Colonic mucosa (tissue), 4 donors: Measurements from ENCODE around the gene EMID1. TPM values are rescaled to one million over a fixed set of nuclear protein-coding genes. Genes with fewer than 3 reads are reported as not detected.

ENCODE experiments used
- DNase-seq: peaks from one replicate; pipeline ENCODE4 v3.0.0-alpha.2; 2020
- H3K27ac ChIP-seq: fragments of 200-600 bp; one replicate; pipeline ENCODE4 v1.8.0; 2021
- H3K27me3 ChIP-seq: fragments of 200-600 bp; one replicate; pipeline ENCODE4 v1.8.0; 2021
- H3K36me3 ChIP-seq: fragments of 200-600 bp; one replicate; pipeline ENCODE4 v1.8.0; 2021
- H3K4me1 ChIP-seq: fragments of 200-600 bp; one replicate; pipeline ENCODE4 v1.8.0; 2021; ENCODE audit warnings: mild to moderate bottlenecking
- H3K4me3 ChIP-seq: fragments of 200-600 bp; one replicate; pipeline ENCODE4 v1.8.0; 2021
- H3K9ac ChIP-seq, 2 donors: one replicate each; pipeline ENCODE4 v1.7.0; 2013; ENCODE audit warnings: control low read depth in 2 of 2, low read depth in 2 of 2, low read length in 2 of 2
- H3K9me3 ChIP-seq: fragments of 200-600 bp; one replicate; pipeline ENCODE4 v1.8.0; 2021
- CTCF ChIP-seq: fragments of 200-600 bp; IDR thresholded peaks from one replicate; pipeline ENCODE4 v1.8.0; 2022; ENCODE audit warnings: antibody characterized with exemption, mild to moderate bottlenecking
- intact Hi-C: fragments of 100-400 bp; cut with DNase I; formaldehyde crosslinking; loops from one replicate; pipeline ENCODE4 v1.14.1; 2022
- total RNA-seq, 2 donors: library from RNA; stranded (reverse); fragmentation: NEBNext Ultra II Directional in 1 of 2; extraction: Animal tissue kit (Norgen Biotek cat#: 25700) in 1 of 2; gene quantifications; one replicate each; pipeline ENCODE4 v1.2.1, GENCODE V29; 2021
- donor health status: healthy.
- donor health status: DM: no; HTN: no; CAD: no.
- donor health status: DM: no; HTN: no; CAD: no.

Gene EMID1
- total RNA-seq, 2 donors from 2014 or later = 4.4 TPM

- H3K9ac ChIP-seq = no peak overlapping the region
- no peak overlapping the region for H3K4me3 ChIP-seq
- no peaks in the 10 kb centered on the region for H3K36me3 ChIP-seq
- H3K27ac ChIP-seq = no peak overlapping the region
- no peaks in the 10 kb centered on the region for H3K27me3 ChIP-seq
- H3K4me1 ChIP-seq = no peaks in the 10 kb centered on the region
- no peaks in the 10 kb centered on the region for H3K9me3 ChIP-seq
- no peak for TF ChIP-seq CTCF
- DNase-seq = no peak
- intact Hi-C loops = no loop called here
Observed at GRCh38 chr22:29258407-29259252, 52.9 kb downstream of the EMID1 start.

DNA sequence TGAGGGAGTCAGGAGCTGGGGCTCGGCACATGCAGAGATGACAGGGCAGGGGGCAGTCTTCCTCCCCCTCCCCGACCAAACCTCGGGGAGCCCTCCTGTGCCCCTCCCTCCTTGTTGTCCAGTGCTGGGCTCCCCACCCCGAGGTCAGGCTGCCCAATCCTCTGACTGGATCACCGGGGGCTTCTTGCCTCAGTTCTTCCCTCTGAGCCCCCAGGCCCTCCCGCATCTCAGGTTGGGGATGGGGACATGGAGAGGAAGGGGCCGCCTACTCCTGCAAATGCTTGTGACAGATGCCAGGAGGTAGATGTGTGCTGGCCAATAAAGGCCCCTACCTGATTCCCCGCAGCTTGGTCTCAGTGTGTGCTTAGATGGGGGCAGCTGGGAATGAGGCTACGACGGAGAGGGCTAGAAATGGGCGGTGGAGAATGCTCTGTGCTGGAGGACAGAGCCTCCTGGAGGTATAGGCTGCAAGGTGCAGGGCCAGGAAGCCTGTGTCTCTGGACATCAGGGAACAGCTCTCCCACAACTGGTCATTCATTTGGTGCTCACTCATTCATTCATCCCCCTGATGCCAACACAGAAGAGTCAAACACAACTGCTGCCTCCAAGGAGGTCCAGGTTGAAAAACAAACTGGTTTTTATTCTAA, 53.7 kb downstream of the EMID1 start:
- H3K27ac ChIP-seq = no peak overlapping the region
- intact Hi-C loops = no loop called here
- no peaks in the 10 kb centered on the region for H3K9me3 ChIP-seq
- no peak overlapping the region for H3K4me3 ChIP-seq
- no peaks in the 10 kb centered on the region for H3K36me3 ChIP-seq
- no peaks in the 10 kb centered on the region for H3K27me3 ChIP-seq
- no peak overlapping the region for H3K9ac ChIP-seq
- no peak for TF ChIP-seq CTCF
- DNase-seq = no peak
- no peaks in the 10 kb centered on the region for H3K4me1 ChIP-seq

- no peak overlapping the region for H3K4me3 ChIP-seq
- TF ChIP-seq CTCF = no peak
- H3K9me3 ChIP-seq = no peaks in the 10 kb centered on the region
- no peak for DNase-seq
- no peak overlapping the region for H3K9ac ChIP-seq
- H3K36me3 ChIP-seq = peaks cover under 1% of the 10 kb centered on the region
- intact Hi-C loops = no loop called here
- H3K27ac ChIP-seq = no peak overlapping the region
- H3K4me1 ChIP-seq = no peaks in the 10 kb centered on the region
- no peaks in the 10 kb centered on the region for H3K27me3 ChIP-seq
Observed at GRCh38 chr22:29260031-29260560, 54.4 kb downstream of the EMID1 start.

- Histone ChIP-seq H3K27me3 (no peaks in the 10 kb centered on the region), H3K4me3 (no peak overlapping the region), H3K9ac (no peak overlapping the region), H3K27ac (no peak overlapping the region), H3K4me1 (no peaks in the 10 kb centered on the region), H3K36me3 (peaks cover 4% of the 10 kb centered on the region), H3K9me3 (no peaks in the 10 kb centered on the region)
- no peak for TF ChIP-seq CTCF
- DNase-seq = no peak
- intact Hi-C loops = no loop called here
Observed at GRCh38 chr22:29260601-29261315, 55.1 kb downstream of the EMID1 start.

DNA sequence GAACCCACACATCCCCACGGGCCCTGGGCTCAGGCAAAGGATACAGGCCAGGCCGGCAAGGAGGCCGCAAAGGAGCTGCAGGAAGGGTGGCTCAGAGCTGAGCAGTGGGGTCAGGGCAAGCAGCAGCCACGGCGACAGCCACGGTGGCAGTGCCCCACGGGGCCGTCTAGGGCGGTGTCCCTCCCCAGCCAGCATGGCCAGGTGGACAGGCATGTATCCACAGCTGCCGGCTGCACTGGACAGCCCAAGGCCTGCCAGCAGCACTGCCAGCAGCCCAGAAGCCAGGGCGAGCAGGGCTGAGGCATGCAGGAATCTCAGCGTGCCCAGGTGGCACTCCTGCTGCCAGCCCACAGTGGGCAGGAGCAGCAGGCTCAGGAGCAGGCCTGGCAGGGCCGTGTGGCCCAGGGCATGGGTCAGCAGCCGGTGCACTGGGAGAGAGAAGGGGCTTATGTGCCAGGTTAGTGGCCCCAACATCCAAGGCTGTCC, 58.1 kb downstream of the EMID1 start:
- intact Hi-C loops = no loop called here
- Histone ChIP-seq H3K36me3 (peaks cover 4% of the 10 kb centered on the region), H3K27ac (no peak overlapping the region), H3K9ac (no peak overlapping the region), H3K27me3 (no peaks in the 10 kb centered on the region), H3K4me1 (peaks cover 12% of the 10 kb centered on the region), H3K9me3 (no peaks in the 10 kb centered on the region), H3K4me3 (no peak overlapping the region)
- no peak for TF ChIP-seq CTCF
- DNase-seq = no peak
